HEK293T (cell line): ENCODE results near the gene KIRREL3.

Experiments used
- CTCF ChIA-PET: fragments of 350-600 bp; formaldehyde crosslinking; extraction: SDS; loops from one replicate; lab custom pipeline; 2021; ENCODE audit warnings: antibody characterized with exemption, inconsistent platforms; lab: Yijun Ruan, JAX
- POLR2A ChIA-PET: fragments of 350-600 bp; formaldehyde crosslinking; extraction: SDS; loops from one replicate; lab custom pipeline; 2020; ENCODE audit warnings: antibody characterized with exemption, inconsistent platforms; lab: Yijun Ruan, JAX
- DNase-seq: peaks from one replicate; pipeline ENCODE4 v3.0.0; 2012; ENCODE audit warnings: mixed read lengths; ENCODE audit errors: extremely low spot score
- ARNT ChIP-seq: fragments of 450-650 bp; IDR thresholded peaks from 2 replicates; pipeline ENCODE4 v1.6.1; 2017; ENCODE audit warnings: mild to moderate bottlenecking
- BHLHE40 ChIP-seq: fragments of 450-650 bp; IDR thresholded peaks from 2 replicates; pipeline ENCODE4 v1.6.1; 2016; ENCODE audit warnings: mild to moderate bottlenecking, moderate library complexity, borderline replicate concordance
- CTBP1 ChIP-seq: fragments of 450-650 bp; IDR thresholded peaks from 2 replicates; pipeline ENCODE4 v1.6.1; 2016; ENCODE audit warnings: borderline replicate concordance
- ELF4 ChIP-seq: fragments of 450-650 bp; IDR thresholded peaks from 2 replicates; pipeline ENCODE4 v1.6.1; 2017; ENCODE audit warnings: antibody characterized with exemption
- FOXA1 ChIP-seq: fragments of 450-650 bp; IDR thresholded peaks from 2 replicates; pipeline ENCODE4 v1.6.1; 2016; ENCODE audit warnings: mild to moderate bottlenecking
- FOXK2 ChIP-seq: fragments of 450-650 bp; IDR thresholded peaks from 2 replicates; pipeline ENCODE4 v1.6.1; 2016; ENCODE audit warnings: mild to moderate bottlenecking
- FOXM1 ChIP-seq: fragments of 450-650 bp; IDR thresholded peaks from 2 replicates; pipeline ENCODE4 v1.6.1; 2017; ENCODE audit warnings: mild to moderate bottlenecking, borderline replicate concordance
- HDGF ChIP-seq: fragments of 450-650 bp; IDR thresholded peaks from 2 replicates; pipeline ENCODE4 v1.6.1; 2017; ENCODE audit warnings: antibody characterized with exemption, borderline replicate concordance
- L3MBTL2 ChIP-seq: fragments of 450-650 bp; conservative IDR thresholded peaks from 2 replicates; pipeline ENCODE4 v1.6.1; 2016; ENCODE audit warnings: mild to moderate bottlenecking
- LEF1 ChIP-seq: fragments of 450-650 bp; IDR thresholded peaks from 2 replicates; pipeline ENCODE4 v1.6.1; 2017; ENCODE audit warnings: mild to moderate bottlenecking, borderline replicate concordance
- NFRKB ChIP-seq: fragments of 450-650 bp; IDR thresholded peaks from 2 replicates; pipeline ENCODE4 v1.6.1; 2016; ENCODE audit warnings: mild to moderate bottlenecking, moderate library complexity
- PKNOX1 ChIP-seq: fragments of 450-650 bp; IDR thresholded peaks from 2 replicates; pipeline ENCODE4 v1.6.1; 2016
- SP1 ChIP-seq: fragments of 450-650 bp; IDR thresholded peaks from 2 replicates; pipeline ENCODE4 v1.6.1; 2017
- SUZ12 ChIP-seq: fragments of 450-650 bp; IDR thresholded peaks from 2 replicates; pipeline ENCODE4 v1.6.1; 2016; ENCODE audit warnings: mild to moderate bottlenecking
- TARDBP ChIP-seq: fragments of 450-650 bp; IDR thresholded peaks from 2 replicates; pipeline ENCODE4 v1.6.1; 2016
- ZNF384 ChIP-seq: fragments of 450-650 bp; IDR thresholded peaks from 2 replicates; pipeline ENCODE4 v1.6.1; 2016

Gene KIRREL3

GRCh38 chr11:126754591-126755426, 245.8 kb downstream of the KIRREL3 start:
- ChIA-PET POLR2A (no interaction called here), CTCF (no interaction called here)
- TF ChIP-seq PKNOX1 (no peak), CTBP1 (no peak), BHLHE40 (no peak), FOXA1 (no peak), FOXK2 (no peak), FOXM1 (no peak), L3MBTL2 (no peak), SP1 (no peak), SUZ12 (no peak), HDGF (no peak), ELF4 (no peak), TARDBP (no peak), LEF1 (no peak), NFRKB (no peak), ZNF384 (no peak), ARNT (no peak)
- DNase-seq: no peak

DNA sequence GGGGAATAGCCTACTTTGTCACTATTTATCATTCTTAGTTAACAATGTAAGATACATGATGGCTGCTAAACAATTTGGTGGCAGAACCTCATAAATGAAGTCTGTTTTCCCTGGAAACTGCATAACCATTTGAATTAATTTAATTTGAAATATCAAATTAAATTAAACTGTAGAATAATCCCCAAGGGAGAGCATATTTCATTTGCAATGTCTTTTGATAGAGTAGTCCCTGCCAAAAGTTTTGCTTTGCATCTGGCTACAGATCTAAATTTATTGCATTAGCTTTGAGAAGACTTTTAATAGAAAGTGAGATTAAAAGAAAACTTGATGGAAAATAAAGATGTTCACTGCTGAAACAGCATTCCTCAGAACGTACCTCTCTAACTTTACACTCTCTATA, 246.6 kb downstream of the KIRREL3 start:
- TF ChIP-seq BHLHE40 (no peak), FOXK2 (no peak), ELF4 (no peak), HDGF (no peak), SP1 (no peak), FOXM1 (no peak), FOXA1 (no peak), CTBP1 (no peak), L3MBTL2 (no peak), SUZ12 (no peak), TARDBP (no peak), PKNOX1 (no peak), ARNT (no peak), NFRKB (no peak), LEF1 (no peak)
- DNase-seq: no peak
- ChIA-PET CTCF (no interaction called here), POLR2A (no interaction called here)

DNA sequence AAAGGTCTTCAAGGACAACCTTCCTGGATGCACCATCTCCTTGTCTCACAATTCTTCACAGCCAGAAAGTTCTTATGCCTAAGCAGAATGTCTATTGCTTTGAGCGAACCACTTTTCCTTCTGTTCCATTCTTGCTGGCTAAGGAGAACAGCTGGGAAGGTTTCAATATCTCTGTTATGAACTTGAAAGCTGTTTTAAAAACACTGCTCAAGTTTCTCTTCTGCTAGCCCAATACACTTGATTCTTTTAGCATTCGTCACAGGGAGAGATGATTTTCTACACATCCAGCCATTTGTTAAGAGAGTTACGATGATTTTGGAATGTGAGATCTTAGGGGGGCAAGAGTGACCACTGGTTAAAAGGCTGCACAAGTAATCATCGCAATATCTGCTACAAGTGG, 249.3 kb downstream of the KIRREL3 start:
- no peak for DNase-seq
- ChIA-PET CTCF (no interaction called here), POLR2A (no interaction called here)
- no peak for TF ChIP-seq BHLHE40
- no peak for TF ChIP-seq FOXA1
- no peak for TF ChIP-seq HDGF

DNA sequence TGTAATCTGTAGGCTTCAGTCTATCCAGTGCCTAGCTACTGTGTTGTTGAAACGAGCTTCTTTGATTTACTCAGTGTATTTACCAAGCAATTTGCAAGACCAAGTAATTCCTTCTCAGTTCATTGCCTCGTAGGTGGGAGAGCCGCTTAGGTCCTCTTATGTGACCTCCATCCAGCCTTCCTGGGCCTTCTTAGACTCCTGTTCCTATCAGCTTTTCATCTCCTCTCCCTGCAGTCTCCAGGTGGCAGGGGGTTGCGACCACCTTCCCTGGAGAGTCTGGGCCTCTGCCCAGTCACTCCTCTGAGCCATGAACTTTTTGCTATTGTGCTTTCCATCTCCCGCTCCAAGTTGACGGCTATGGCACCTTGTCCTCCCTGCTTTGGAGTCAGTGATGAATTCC, 251.8 kb downstream of the KIRREL3 start:
- POLR2A ChIA-PET: no interaction called here
- no peak for DNase-seq
- TF ChIP-seq BHLHE40: no peak
- no peak for TF ChIP-seq HDGF
- no peak for TF ChIP-seq LEF1
- TF ChIP-seq ARNT: no peak
- no peak for TF ChIP-seq L3MBTL2
- TF ChIP-seq FOXK2: no peak
- TF ChIP-seq CTBP1: no peak
- no peak for TF ChIP-seq SUZ12
- no peak for TF ChIP-seq ELF4
- TF ChIP-seq SP1: no peak
- TF ChIP-seq TARDBP: no peak
- no peak for TF ChIP-seq FOXA1
- TF ChIP-seq FOXM1: no peak
- TF ChIP-seq PKNOX1: no peak
- no peak for TF ChIP-seq NFRKB
- no peak for TF ChIP-seq ZNF384
- CTCF ChIA-PET: no interaction called here

DNA sequence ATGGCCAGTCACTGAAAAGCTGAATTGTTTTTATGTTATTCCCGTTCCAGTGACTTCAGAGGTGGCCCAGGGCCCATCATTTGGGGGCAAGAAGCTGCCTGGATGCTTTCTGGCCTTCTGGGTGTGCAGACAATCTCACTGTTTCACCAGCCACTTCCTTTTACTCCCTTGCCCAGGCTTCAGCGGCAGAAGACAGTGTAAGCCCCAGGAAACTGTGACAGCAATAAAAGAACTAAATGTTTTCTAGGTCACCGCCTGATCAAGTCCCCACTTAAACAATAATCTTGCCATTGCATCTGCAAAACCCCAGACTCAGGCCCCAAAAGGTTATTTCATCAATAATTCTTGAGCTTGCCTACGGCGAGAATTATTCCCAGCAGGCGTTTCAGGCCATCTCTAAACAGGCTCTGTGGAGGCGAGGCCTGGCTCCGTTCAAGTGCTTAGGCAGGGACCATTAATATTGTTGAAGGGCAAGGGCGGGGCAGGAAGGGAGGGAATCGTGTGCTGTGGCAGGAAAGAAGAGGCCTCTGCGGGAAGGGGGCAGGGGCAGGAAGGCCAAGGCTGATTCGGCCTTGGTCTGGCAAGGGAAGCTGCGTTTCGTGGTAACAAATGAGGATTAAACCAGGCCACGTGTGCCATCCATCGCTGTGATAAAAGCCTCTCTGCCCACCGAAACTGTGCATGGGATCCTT, 252.3 kb downstream of the KIRREL3 start:
- CTCF ChIA-PET: no interaction called here
- no peak for DNase-seq
- TF ChIP-seq CTBP1 (no peak), ELF4 (no peak), BHLHE40 (no peak), TARDBP (no peak), PKNOX1 (no peak), L3MBTL2 (no peak), FOXK2 (no peak), FOXM1 (no peak), FOXA1 (no peak), SP1 (no peak), HDGF (no peak), ARNT (no peak), ZNF384 (no peak)
- POLR2A ChIA-PET: no interaction called here
